WI38 (cell line): ENCODE measurements around the gene ZNF214.

Experiments
- H3K4me3 ChIP-seq: 2 replicates; pipeline ENCODE4 v1.5.1; 2011; ENCODE audit warnings: low read depth, mild to moderate bottlenecking, control low read depth, low read length
- TF ChIP-seq, protein P1 (sequence below): IDR thresholded peaks from 2 replicates; pipeline ENCODE4 v1.5.1; 2012; ENCODE audit warnings: low read depth, mild to moderate bottlenecking, control low read depth, low read length

ZNF214 gene

DNA sequence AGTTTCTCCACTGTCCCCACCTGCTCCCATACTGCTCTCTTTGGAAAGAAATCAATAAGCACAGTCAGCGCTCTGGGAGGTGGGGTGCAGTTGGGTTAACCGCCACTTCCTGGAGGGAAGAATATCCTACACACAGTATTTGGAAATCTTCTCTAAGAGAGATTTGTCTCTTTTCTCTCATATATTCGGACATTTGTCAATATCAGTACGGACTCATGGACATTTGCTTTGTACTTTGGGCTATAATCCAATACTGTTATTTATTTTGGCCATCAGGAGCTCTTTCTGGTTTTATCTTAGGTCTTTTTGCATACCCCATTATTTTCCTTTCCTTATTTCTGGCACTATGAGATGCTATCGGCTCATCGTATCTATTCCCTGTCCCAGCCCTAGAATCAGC is 13.9 kb upstream of the ZNF214 start:
- TF ChIP-seq, protein P1, sequence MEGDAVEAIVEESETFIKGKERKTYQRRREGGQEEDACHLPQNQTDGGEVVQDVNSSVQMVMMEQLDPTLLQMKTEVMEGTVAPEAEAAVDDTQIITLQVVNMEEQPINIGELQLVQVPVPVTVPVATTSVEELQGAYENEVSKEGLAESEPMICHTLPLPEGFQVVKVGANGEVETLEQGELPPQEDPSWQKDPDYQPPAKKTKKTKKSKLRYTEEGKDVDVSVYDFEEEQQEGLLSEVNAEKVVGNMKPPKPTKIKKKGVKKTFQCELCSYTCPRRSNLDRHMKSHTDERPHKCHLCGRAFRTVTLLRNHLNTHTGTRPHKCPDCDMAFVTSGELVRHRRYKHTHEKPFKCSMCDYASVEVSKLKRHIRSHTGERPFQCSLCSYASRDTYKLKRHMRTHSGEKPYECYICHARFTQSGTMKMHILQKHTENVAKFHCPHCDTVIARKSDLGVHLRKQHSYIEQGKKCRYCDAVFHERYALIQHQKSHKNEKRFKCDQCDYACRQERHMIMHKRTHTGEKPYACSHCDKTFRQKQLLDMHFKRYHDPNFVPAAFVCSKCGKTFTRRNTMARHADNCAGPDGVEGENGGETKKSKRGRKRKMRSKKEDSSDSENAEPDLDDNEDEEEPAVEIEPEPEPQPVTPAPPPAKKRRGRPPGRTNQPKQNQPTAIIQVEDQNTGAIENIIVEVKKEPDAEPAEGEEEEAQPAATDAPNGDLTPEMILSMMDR = no peak

DNA sequence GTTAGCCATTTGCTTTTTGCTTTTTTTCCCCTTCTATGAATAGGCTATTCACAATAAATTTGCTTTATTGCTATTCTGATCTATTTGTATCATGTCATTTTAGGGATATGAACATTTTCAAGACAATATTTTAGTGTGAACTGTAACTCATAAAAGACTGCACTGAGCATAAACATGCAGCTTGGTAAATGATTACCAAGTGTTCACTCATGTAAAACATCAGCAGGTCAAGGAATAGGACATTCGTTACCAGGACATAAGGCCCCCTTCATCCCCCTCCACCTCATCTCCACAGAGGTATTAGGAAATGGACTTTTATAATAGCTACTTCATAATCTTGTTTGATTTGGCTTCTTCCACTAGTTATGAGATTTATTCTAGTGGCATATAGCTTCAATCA is 12.5 kb upstream of the ZNF214 start:
- TF ChIP-seq, protein P1 = no peak
- H3K4me3 ChIP-seq = no peak overlapping the region

More for the DNA sequence above, 13.9 kb upstream of the ZNF214 start:
- H3K4me3 ChIP-seq = no peak overlapping the region

DNA sequence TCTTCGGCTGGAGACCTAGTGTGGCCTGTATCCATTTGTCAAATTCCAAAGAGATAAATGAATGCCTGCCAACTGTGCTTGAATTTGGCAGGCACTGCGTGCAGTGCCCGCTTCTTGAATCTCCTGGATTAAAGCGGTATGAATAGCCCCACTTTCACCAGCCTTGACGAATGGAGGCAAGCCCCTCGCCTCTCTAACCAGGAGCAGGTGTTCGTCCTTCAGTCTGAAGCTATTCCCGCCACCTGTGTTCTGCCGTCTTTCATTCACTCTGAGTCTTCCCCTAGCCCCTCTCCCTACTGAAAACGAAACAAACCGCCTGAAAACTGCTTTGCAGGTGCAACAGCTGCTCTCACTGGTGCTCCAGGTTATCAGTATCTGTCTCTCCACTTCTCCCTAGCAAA is 11.3 kb upstream of the ZNF214 start:
- TF ChIP-seq, protein P1 = no peak

DNA sequence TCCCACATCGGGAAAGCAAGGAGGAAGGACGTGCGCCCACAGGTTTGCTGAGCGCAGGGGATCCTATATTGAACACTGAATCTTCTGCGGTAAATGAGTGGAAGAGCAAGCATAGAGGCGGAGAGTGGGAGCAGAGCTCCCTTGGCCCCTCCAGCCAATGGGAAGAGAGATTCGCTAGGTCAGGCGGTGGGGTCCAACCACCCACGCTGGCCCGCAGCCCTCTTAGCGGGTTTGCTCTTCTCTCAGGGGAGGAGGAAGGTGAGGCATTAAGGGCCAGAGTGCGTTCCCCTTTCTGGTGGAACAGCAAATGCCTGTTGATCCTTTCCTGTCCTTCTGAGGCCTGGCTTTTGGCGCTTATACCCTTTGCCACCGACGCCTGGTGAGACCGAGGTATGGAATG is 10.7 kb upstream of the ZNF214 start:
- TF ChIP-seq, protein P1 = no peak
- no peak overlapping the region for H3K4me3 ChIP-seq

More for the DNA sequence above, 11.3 kb upstream of the ZNF214 start:
- H3K4me3 ChIP-seq = no peak overlapping the region

DNA sequence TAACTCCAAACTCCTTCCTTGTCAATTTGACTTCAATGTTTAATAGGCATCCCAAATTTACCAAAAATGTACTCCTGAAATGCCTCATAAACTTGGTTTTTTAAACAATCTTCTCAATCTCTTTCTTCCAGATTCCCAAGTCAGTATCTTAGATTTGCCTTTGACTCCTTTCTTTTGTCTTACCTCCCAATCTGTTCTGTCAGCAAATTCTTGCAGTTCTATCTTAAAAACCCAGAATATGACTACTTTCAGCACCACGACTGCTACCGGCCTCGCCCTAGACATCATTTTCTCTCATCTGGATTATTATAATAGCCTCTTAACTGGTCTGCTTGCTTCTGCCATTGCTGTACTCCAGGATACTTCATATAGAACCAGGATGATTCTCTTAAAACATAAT is 8.0 kb upstream of the ZNF214 start:
- TF ChIP-seq, protein P1 = no peak
- no peak overlapping the region for H3K4me3 ChIP-seq

DNA sequence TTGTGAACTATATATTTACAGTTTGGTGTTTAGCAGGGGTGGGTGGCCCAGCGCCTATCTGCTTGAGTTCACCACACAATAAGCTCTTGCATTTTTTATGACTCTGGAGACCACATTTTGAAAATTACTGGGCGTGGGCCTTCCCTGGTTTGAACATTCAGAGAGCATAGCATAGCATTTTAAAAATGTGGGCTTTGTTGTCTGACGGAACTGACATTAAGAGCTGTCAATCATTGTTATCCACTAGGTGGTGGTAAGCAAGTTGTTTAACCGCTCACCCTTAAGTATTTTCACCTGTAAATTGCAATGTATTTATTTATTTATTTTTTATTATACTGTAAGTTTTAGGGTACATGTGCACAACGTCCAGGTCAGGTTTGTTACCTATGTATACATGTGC is 1.2 kb upstream of the ZNF214 start:
- TF ChIP-seq, protein P1 = no peak
- no peak overlapping the region for H3K4me3 ChIP-seq

DNA sequence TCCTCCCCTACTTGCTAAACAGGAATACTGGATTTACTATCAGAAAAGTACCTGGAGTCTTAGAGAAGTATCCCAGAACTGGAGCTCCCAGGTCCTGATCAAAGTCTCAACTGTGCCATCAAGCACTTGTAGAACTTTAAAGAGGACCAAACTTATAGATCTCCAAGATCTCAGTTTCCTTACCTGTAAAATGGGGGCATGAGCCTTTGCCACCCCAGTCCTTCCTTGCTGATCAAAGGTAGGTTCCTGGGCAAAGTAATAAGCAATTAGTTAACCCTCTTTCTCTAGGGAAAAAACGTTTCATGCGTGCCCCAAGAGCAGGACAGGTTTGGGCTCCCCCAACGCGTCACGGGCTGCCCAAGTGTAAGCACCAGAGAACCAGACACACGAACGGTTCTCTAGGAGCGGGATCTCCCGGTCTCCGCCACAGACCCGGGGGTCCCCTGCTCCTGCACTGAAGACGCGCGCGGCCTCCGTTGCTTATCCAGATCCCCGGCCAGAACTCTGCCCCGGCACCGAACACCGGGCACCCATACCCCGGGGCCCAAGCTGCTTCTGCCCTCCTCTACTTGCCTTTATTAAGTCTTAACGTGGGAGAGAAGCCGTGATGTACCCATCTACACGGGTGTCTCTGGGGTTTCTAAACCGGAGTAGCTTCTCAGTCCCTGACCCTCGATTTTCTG is 505 bp downstream of the ZNF214 start:
- TF ChIP-seq, protein P1 = no peak
- peak overlapping the region; percentile 63 for H3K4me3 ChIP-seq
